ENCODE data around the gene SLC2A4. TPM values are rescaled to one million over a fixed set of nuclear protein-coding genes. Genes with fewer than 3 reads are reported as not detected.
"Not testable (repeated sequence)": the region's sequence is repeated elsewhere in the genome, so short reads cannot be mapped to it uniquely, and the experiment has no call there.

Gene SLC2A4
- total RNA-seq, 1 donor: not detected

DNA sequence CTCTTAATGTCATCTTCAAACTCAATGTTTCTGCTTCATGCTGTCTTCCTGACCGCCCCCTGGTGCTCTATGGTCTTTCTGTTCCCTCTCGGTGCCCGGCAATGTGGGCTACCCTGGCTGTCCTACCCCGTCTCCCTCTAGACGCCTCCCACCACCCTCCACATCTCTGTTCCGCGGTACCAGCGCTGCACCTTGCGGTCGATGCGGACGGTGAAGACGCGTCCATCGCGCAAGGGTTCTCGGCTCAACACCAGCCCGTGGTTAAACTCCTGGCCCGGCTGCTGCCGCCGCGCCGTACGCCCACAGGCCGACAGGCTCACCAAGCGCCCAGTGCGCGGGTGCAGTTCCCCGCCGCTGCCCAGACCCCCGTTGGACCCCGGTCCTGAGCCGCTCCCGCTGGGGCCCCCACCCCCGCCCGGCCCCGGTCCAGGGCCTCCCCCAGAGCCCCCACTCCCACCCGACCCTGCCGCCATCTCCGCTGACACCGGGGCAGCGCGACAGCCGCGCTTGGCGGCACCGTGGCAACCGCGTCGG, 47.4 kb downstream of the SLC2A4 start, which contains the start of gene NEURL4:
NEURL4 (minus strand) TSS at position 496 of the 534 bp plus-strand sequence; CDS start at position 473, 23 bp downstream.
- Histone ChIP-seq H3K4me1 (ENCODE audit: insufficient read depth, low read length) (peaks cover 42% of the 10 kb centered on the region), H3K4me3 (ENCODE audit: low read length) (peak within 1 kb of the TSS; percentile 84), H3K27me3 (ENCODE audit: insufficient read depth, low read length) (no peaks in the 10 kb centered on the region), H3K9me3 (ENCODE audit: low read depth, low read length) (no peaks in the 10 kb centered on the region)

DNA sequence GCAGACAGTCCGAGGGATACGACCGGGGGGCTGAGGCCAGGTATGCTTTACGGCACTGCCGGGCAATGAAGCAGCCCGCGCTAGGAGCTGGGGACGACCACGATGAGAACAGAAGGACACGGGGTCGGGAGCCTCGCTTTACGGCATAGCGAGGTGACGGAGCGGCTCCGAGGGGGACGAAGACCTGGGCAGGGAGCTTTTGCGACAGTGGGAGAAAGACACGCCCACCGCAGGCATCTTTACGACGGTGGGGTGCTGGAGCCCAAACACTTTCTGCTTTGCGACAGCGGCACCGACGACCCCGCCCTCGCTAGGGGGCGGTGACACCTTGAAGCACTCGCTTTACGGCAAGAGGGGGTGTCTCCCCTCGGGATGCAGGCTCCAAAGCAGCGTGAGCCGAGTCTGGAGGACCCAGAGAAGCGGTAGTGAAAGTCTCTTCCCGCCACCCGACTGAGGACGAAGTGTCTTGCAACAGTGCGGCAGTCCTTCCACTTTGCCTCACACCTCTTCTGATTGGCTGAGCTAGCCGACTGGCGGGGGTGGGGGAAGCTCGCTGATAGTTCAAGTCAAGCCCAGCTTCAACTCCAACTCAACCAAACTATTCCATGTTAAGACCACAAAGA, 48.0 kb downstream of the SLC2A4 start:
- peaks cover 48% of the 10 kb centered on the region for H3K4me1 ChIP-seq (ENCODE audit: insufficient read depth, low read length)
- no peaks in the 10 kb centered on the region for H3K27me3 ChIP-seq (ENCODE audit: insufficient read depth, low read length)
- peak overlapping the region; percentile 84 for H3K4me3 ChIP-seq (ENCODE audit: low read length)
- no peaks in the 10 kb centered on the region for H3K9me3 ChIP-seq (ENCODE audit: low read depth, low read length)

DNA sequence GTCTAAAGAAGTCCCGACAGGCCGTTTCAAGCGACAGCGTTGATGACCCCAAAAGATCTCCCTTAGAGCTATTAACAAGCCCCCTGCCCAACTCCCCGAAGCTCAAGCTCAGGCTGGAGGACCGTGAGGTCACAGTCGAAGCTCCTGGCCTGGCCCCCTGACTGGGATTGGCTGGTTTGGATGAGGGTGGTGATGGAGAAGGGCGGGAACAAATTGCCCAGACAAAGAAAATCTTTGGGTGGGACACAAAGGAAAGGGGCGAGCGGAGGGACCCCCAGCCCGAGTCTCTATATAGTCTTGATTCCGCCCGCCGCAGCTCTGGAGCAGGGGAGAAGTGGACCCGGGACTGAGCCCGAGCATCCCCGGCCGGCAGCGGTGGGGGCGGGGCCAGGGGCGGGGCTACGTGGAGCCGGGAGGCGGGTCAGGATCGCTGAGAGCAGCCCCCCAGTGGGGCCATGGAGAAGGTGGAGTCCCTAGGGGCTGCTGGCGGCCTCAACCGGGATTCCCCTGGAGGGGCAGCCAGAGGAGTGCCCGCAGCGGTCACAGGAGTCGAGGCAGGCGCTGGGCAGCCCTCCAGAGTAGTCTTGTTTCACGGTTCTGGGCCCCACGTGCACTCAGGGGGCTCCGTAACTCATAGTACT, 48.6 kb downstream of the SLC2A4 start:
- Histone ChIP-seq H3K27me3 (ENCODE audit: insufficient read depth, low read length) (no peaks in the 10 kb centered on the region), H3K4me1 (ENCODE audit: insufficient read depth, low read length) (peaks cover 54% of the 10 kb centered on the region), H3K9me3 (ENCODE audit: low read depth, low read length) (no peaks in the 10 kb centered on the region), H3K4me3 (ENCODE audit: low read length) (peak overlapping the region; percentile 84)

DNA sequence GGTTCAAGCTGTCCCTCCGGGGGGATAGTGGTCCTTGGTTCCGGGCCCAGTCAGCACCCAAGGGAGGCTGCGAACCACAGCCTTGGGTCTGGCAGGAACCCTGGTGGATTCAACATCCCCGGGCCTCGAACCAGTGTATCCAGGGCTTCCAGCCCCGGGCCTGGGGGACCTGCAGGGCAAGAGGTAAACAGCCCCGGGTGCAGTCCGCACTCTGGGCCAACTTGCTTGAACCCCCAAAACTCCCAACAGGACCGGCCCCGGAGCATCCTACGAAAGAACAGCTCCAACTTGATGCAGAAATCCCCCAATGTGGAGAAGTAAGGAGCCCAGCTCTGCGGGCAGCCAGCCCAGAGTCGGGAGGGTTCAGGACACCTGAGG, 49.1 kb downstream of the SLC2A4 start:
- H3K4me1 ChIP-seq (ENCODE audit: insufficient read depth, low read length): peaks cover 59% of the 10 kb centered on the region
- no peaks in the 10 kb centered on the region for H3K9me3 ChIP-seq (ENCODE audit: low read depth, low read length)
- H3K4me3 ChIP-seq (ENCODE audit: low read length): peak overlapping the region; percentile 84
- no peaks in the 10 kb centered on the region for H3K27me3 ChIP-seq (ENCODE audit: insufficient read depth, low read length)

DNA sequence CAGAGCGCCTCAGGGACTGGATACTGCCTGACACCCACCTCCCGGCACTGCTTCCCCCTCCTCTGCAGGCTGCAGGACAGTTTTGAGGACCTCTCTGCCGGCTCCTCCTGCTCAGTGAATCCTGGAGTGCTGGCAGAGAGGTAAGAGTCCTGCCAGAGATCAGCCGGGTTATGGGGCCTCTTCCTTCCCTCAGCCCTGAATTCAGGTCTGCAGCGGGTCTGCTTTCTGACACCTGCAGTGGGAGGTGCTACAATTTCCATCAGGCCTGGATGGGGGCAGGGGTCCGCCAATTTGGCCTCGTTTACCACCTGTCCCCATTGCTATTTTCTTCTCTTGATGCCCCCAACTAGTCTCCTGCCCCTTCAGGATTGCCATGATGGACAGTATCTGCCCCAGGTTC, 50.6 kb downstream of the SLC2A4 start:
- Histone ChIP-seq H3K4me1 (ENCODE audit: insufficient read depth, low read length) (peaks cover 73% of the 10 kb centered on the region), H3K9me3 (ENCODE audit: low read depth, low read length) (no peaks in the 10 kb centered on the region)

DNA sequence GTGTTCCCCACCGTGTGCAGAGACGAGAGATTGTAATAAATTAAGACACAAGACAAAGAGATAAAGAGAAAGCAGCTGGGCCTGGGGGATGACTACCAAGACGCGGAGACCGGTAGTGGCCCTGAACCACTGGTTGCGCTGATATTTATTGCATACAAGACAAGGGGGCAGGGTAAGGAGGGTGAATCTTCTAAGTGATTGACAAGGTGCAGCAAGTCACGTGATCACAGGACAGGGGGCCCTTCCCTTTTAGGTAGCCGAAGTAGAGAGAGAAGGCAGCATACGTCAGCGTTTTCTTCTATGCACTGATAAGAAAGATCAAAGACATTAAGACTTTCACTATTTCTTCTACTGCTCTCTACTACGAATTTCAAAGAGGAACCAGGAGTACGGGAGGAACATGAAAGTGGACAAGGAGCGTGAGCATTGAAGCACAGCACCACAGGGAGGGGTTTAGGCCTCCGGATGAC, 51.1 kb downstream of the SLC2A4 start:
- peaks cover 79% of the 10 kb centered on the region for H3K4me1 ChIP-seq (ENCODE audit: insufficient read depth, low read length)

More for the DNA sequence above, 50.6 kb downstream of the SLC2A4 start:
- Histone ChIP-seq H3K27me3 (ENCODE audit: insufficient read depth, low read length) (no peaks in the 10 kb centered on the region), H3K4me3 (ENCODE audit: low read length) (no peak overlapping the region)

DNA sequence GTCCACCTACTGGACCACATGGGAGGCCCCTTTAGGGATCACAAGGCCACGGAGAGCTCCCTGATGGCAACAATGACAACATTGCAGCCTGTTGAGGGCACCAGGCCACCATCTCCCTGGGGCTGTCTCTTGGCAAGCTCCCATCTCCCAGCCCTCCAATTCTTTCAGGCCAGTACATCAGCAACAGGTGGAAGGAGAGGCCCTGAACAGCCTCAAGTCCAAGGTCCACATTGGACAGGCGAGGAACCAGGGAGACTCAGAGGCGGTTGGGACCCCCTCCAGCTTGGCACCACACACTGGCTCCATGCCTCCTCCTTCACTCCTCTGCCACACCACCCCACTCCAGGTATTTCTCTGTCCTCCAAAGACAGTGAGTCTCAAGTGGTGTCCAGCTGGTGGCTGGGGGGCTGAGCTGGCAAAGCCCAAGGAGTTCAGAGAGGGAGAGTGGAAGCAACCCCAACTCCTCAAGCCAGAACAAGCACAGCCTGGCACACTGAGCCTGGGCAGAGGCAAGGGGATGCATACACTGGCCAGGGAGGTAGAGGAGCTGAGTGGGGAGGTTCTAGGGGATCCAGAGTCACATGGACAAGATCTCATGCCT, 53.5 kb downstream of the SLC2A4 start:
- Histone ChIP-seq H3K4me3 (ENCODE audit: low read length) (no peak overlapping the region), H3K9me3 (ENCODE audit: low read depth, low read length) (no peaks in the 10 kb centered on the region), H3K27me3 (ENCODE audit: insufficient read depth, low read length) (no peaks in the 10 kb centered on the region), H3K4me1 (ENCODE audit: insufficient read depth, low read length) (peaks cover 89% of the 10 kb centered on the region)

More for the DNA sequence above, 51.1 kb downstream of the SLC2A4 start:
- not testable (repeated sequence) for H3K9me3 ChIP-seq (ENCODE audit: low read depth, low read length); H3K4me3 ChIP-seq (ENCODE audit: low read length); H3K27me3 ChIP-seq (ENCODE audit: insufficient read depth, low read length)

DNA sequence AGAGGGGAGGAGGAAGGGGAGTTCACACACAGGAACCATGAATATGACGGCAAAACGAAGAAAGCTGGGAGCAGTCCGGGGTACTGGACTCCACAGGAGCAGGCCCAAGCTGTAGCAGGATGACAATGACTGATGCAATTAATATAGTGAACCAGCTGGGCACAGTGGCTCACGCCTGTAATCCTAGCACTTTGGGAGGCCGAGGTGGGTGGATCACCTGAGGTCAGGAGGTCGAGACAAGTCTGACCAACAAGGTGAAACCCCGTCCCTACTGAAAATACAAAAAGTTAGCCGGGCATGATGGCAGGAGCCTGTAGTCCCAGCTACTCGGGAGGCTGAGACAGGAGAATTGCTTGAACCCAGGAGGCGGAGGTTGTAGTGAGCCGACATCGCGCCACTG, 54.2 kb downstream of the SLC2A4 start:
- H3K27me3 ChIP-seq (ENCODE audit: insufficient read depth, low read length); H3K9me3 ChIP-seq (ENCODE audit: low read depth, low read length); H3K4me3 ChIP-seq (ENCODE audit: low read length): not testable (repeated sequence)
- H3K4me1 ChIP-seq (ENCODE audit: insufficient read depth, low read length): peaks cover 85% of the 10 kb centered on the region

DNA sequence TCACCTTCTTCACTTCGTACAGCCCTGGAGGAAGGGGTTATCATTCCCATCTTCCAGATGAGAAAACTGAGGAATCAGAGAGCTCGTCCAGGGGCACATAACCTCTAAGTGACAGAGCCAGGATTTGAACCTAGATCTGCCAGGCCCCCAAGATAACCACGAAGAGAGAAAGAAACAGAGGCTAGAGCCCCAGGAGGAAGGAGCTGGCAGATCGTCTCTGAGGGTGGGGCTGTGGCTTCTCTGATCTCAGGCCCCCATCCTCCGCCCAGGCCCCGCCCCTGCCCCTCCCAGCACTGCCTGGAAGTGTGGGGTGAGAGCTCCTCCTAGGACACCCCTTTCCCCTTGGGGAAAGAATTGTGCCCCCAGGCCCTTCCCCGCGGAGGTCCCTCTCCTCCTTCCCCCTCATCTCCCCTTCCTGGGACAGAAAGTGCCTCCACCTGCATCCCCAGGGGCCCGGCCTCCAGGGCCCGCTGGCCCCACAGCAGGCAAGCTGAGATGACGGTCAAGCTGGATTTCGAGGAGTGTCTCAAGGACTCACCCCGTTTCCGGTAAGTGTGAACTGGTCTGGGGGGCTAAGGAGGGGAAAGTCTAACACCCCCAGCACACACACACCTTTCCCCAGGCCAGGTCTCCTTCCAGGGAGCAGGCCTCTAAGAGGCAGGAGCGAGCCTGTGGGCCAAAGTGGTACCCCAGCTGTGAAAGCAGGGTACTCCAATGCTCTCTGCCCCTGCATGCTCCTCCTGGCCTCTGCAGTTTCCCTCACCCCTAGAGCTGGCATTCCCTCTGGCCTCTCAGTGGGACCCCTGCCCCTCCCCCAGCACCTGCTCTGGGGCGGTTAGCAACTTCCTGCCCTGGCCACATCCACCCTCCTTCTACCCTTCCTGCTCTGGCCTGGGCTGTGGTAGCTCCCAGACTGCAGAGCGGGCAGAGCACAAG, 55.0 kb downstream of the SLC2A4 start, which contains the start of gene ACAP1:
ACAP1 (plus strand) TSS at position 290 of the 936 bp plus-strand sequence; CDS start at position 496, 206 bp downstream.
- Histone ChIP-seq H3K4me3 (ENCODE audit: low read length) (peak within 1 kb of the TSS; percentile 71), H3K4me1 (ENCODE audit: insufficient read depth, low read length) (peaks cover 81% of the 10 kb centered on the region), H3K27me3 (ENCODE audit: insufficient read depth, low read length) (no peaks in the 10 kb centered on the region), H3K9me3 (ENCODE audit: low read depth, low read length) (no peaks in the 10 kb centered on the region)

DNA sequence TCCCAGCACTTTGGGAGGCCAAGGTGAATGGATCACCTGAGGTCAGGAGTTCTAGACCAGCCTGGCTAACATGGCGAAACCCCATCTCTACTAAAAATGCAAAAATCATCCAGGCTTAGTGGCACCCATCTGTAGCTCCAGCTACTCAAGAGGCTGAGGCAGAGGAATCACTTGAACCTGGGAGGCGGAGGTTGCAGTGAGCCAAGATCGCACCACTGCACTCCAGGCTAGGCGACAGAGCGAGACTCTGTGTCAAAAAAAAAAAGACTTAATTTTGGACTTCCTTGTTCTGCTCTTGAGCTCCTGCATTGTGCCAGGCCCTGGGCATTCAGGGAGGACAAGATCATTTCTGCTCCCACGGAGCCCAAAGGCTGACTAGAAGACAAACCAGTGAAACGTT, 56.1 kb downstream of the SLC2A4 start:
- H3K9me3 ChIP-seq (ENCODE audit: low read depth, low read length); H3K27me3 ChIP-seq (ENCODE audit: insufficient read depth, low read length): not testable (repeated sequence)
- Histone ChIP-seq H3K4me3 (ENCODE audit: low read length) (peak overlapping the region; percentile 71), H3K4me1 (ENCODE audit: insufficient read depth, low read length) (peaks cover 72% of the 10 kb centered on the region)

Other genes with a start within 250 kb of the SLC2A4 start
- gene SLC16A13, start 245.7 kb upstream of the SLC2A4 start, total RNA-seq: 0.42 TPM
- 0.63 TPM for gene SLC16A11, start 237.6 kb upstream of the SLC2A4 start, total RNA-seq
- gene CLEC10A, start 201.5 kb upstream of the SLC2A4 start, total RNA-seq: 8.6 TPM
- 12.9 TPM for gene ASGR2, start 166.9 kb upstream of the SLC2A4 start, total RNA-seq
- 4.6 TPM for gene ASGR1, start 102.3 kb upstream of the SLC2A4 start, total RNA-seq
- gene DLG4, start 61.9 kb upstream of the SLC2A4 start, total RNA-seq: 9.0 TPM
- 143 TPM for gene ACADVL, start 61.8 kb upstream of the SLC2A4 start, total RNA-seq
- gene DVL2, start 47.2 kb upstream of the SLC2A4 start, total RNA-seq: 23.1 TPM
- gene PHF23, start 42.3 kb upstream of the SLC2A4 start, total RNA-seq: 6.5 TPM
- 396 TPM for gene GABARAP, start 39.3 kb upstream of the SLC2A4 start, total RNA-seq
- gene CTDNEP1, start 30.0 kb upstream of the SLC2A4 start, total RNA-seq: 38.8 TPM
- gene ELP5, start 29.5 kb upstream of the SLC2A4 start, total RNA-seq: 14.4 TPM
- gene CLDN7, start 19.2 kb upstream of the SLC2A4 start, total RNA-seq: 0.10 TPM
- not detected for gene YBX2, start 12.9 kb downstream of the SLC2A4 start, total RNA-seq
- 340 TPM for gene EIF5A, start 25.9 kb downstream of the SLC2A4 start, total RNA-seq
- gene GPS2, start 33.6 kb downstream of the SLC2A4 start, total RNA-seq: 65.9 TPM
- gene NEURL4, start 47.6 kb downstream of the SLC2A4 start, total RNA-seq: 4.8 TPM
- gene ACAP1, start 54.8 kb downstream of the SLC2A4 start, total RNA-seq: 107 TPM
- 0.73 TPM for gene KCTD11, start 70.4 kb downstream of the SLC2A4 start, total RNA-seq
- not detected for gene TMEM95, start 73.4 kb downstream of the SLC2A4 start, total RNA-seq
- 5.5 TPM for gene TNK1, start 99.4 kb downstream of the SLC2A4 start, total RNA-seq
- gene PLSCR3, start 112.8 kb downstream of the SLC2A4 start, total RNA-seq: 21.6 TPM
- gene TMEM256, start 122.4 kb downstream of the SLC2A4 start, total RNA-seq: 41.1 TPM
- 0.73 TPM for gene NLGN2, start 126.1 kb downstream of the SLC2A4 start, total RNA-seq
- not detected for gene SPEM1, start 138.6 kb downstream of the SLC2A4 start, total RNA-seq
- gene SPEM2, start 143.9 kb downstream of the SLC2A4 start, total RNA-seq: not detected
- gene SPEM3, start 147.1 kb downstream of the SLC2A4 start, total RNA-seq: under 0.01 TPM
- 4.6 TPM for gene TMEM102, start 153.7 kb downstream of the SLC2A4 start, total RNA-seq
- gene FGF11, start 157.8 kb downstream of the SLC2A4 start, total RNA-seq: 0.21 TPM
- 3.3 TPM for gene CHRNB1, start 163.3 kb downstream of the SLC2A4 start, total RNA-seq
- gene ZBTB4, start 197.9 kb downstream of the SLC2A4 start, total RNA-seq: 30.9 TPM
- not detected for gene SLC35G6, start 199.7 kb downstream of the SLC2A4 start, total RNA-seq
- gene POLR2A, start 202.6 kb downstream of the SLC2A4 start, total RNA-seq: 174 TPM

Data from mononuclear cell (primary cell).